HepG2 (cell line): ENCODE data around the gene GFRA4. TPM values are rescaled to one million over a fixed set of nuclear protein-coding genes. Genes with fewer than 3 reads are reported as not detected.

Experiments
- ATAC-seq: fragments of 200-7000 bp; cut with Tn5 transposase; 3 replicates; pipeline ENCODE4 v1.9.1; 2020; ENCODE audit warnings: mild to moderate bottlenecking, moderate library complexity
- BruUV-seq: library from RNA; stranded (reverse); fragments of 400-500 nt; replicated peaks from 2 replicates; lab custom pipeline; 2021; lab: Mats Ljungman, UMichigan
- CTCF ChIA-PET: fragments of 300-600 bp; formaldehyde crosslinking; extraction: SDS; loops from one replicate; lab custom pipeline; 2021; ENCODE audit warnings: low total read pairs, inconsistent platforms, low intra/inter-chr PET ratio; lab: Yijun Ruan, JAX
- POLR2A ChIA-PET: fragments of 350-600 bp; sonication (Branson Sonifier 250); formaldehyde crosslinking; loops from one replicate; lab custom pipeline; 2020; ENCODE audit warnings: antibody characterized with exemption, inconsistent platforms; lab: Yijun Ruan, JAX
- DNase-seq: peaks from one replicate; pipeline ENCODE4 v3.0.0-alpha.2; 2015; ENCODE audit warnings: low spot score
- FAIRE-seq: peaks from 3 replicates; lab custom pipeline; 2011; peaks lifted over from hg19 to GRCh38; lab: Jason Lieb, UNC
- H2AFZ ChIP-seq: one replicate; pipeline ENCODE4 v1.6.1; 2011; ENCODE audit warnings: low read length, inconsistent platforms
- H3K27ac ChIP-seq: fragments of 300-600 bp; 3 replicates; pipeline ENCODE4 v1.8.0; 2011; ENCODE audit warnings: mixed run types, mild to moderate bottlenecking, mixed read lengths, low read length, inconsistent platforms; ENCODE audit not compliant: insufficient read depth; ENCODE audit errors: extremely low read length
- H3K27me3 ChIP-seq, 2 experiments: fragments of 200-600 bp in 1 of 2; 2 replicates in 1 of 2; 3 replicates in 1 of 2; pipeline versions ENCODE4 v1.6.0 to v1.8.0; 2011; ENCODE audit warnings: low read length in 2 of 2, mild to moderate bottlenecking in 2 of 2, moderate library complexity in 2 of 2, inconsistent platforms in 1 of 2; ENCODE audit not compliant: insufficient read depth in 2 of 2, control insufficient read depth in 1 of 2
- H3K36me3 ChIP-seq, 2 experiments: fragments of 200-600 bp in 1 of 2; replicated peaks in 1 of 2; 2 replicates in 1 of 2; 3 replicates in 1 of 2; pipeline versions ENCODE4 v1.5.1 to v1.8.0; 2011; ENCODE audit warnings: low read length in 2 of 2, inconsistent platforms in 1 of 2; ENCODE audit not compliant: insufficient read depth in 2 of 2, control insufficient read depth in 1 of 2
- H3K4me1 ChIP-seq: 2 replicates; pipeline ENCODE4 v1.5.1; 2012; ENCODE audit warnings: low read length, inconsistent platforms; ENCODE audit not compliant: insufficient read depth
- H3K4me2 ChIP-seq: 2 replicates; pipeline ENCODE4 v1.6.0; 2011; ENCODE audit warnings: low read depth, low read length, inconsistent platforms
- H3K4me3 ChIP-seq, 3 experiments: fragments of 200-600 bp in 1 of 3; sonication (generic), shearing (Covaris generic) in 1 of 3; replicated peaks in 1 of 3; 2 replicates each; pipeline ENCODE4 v1.5.1; 2011 to 2016; ENCODE audit warnings: low read length in 3 of 3, inconsistent platforms in 2 of 3, low read depth in 2 of 3, mild to moderate bottlenecking in 2 of 3, control low read depth in 1 of 3, mixed read lengths in 1 of 3; ENCODE audit not compliant: insufficient read depth in 1 of 3
- H3K79me2 ChIP-seq: one replicate; pipeline ENCODE4 v1.6.1; 2011; ENCODE audit warnings: low read length, inconsistent platforms; ENCODE audit not compliant: insufficient read depth
- H3K9ac ChIP-seq: 2 replicates; pipeline ENCODE4 v1.6.0; 2011; ENCODE audit warnings: mild to moderate bottlenecking, low read depth, low read length, inconsistent platforms; ENCODE audit not compliant: insufficient read depth
- H3K9me3 ChIP-seq: 2 replicates; pipeline ENCODE4 v1.5.1; 2012; ENCODE audit warnings: mild to moderate bottlenecking, low read length
- H4K20me1 ChIP-seq: 2 replicates; pipeline ENCODE4 v1.6.0; 2011; ENCODE audit warnings: inconsistent platforms, mild to moderate bottlenecking, low read length, moderate library complexity; ENCODE audit not compliant: insufficient read depth
- BRCA1 ChIP-seq: sonication (generic); formaldehyde crosslinking; IDR thresholded peaks from 2 replicates; pipeline ENCODE4 v1.4.0; 2020; ENCODE audit warnings: missing genetic modification reagents
- E2F5 ChIP-seq: sonication (generic); formaldehyde crosslinking; conservative IDR thresholded peaks from 2 replicates; pipeline ENCODE4 v1.4.0; 2020; ENCODE audit warnings: missing genetic modification reagents
- FOXK1 ChIP-seq: sonication (generic); formaldehyde crosslinking; IDR thresholded peaks from 2 replicates; pipeline ENCODE4 v1.4.0; 2020; ENCODE audit warnings: low read depth, missing genetic modification reagents, borderline replicate concordance
- FOXK2 ChIP-seq: fragments of 450-650 bp; IDR thresholded peaks from 2 replicates; pipeline ENCODE4 v1.6.1; 2016
- NR2F6 ChIP-seq, 2 experiments: IDR thresholded peaks; 2 replicates each; pipeline ENCODE4 v1.6.1; 2016; ENCODE audit warnings: antibody characterized with exemption in 1 of 2, mild to moderate bottlenecking in 1 of 2
- SOX13 ChIP-seq, 3 experiments: fragments of 450-650 bp in 1 of 3; sonication (generic) in 1 of 3; formaldehyde crosslinking in 1 of 3; IDR thresholded peaks in 2 of 3; conservative IDR thresholded peaks in 1 of 3; 2 replicates each; pipeline versions ENCODE4 v1.5.0 to v1.6.1; 2016 to 2020; ENCODE audit warnings: antibody characterized with exemption in 1 of 3, mild to moderate bottlenecking in 1 of 3, missing compliant biosample characterization in 1 of 3, missing genetic modification reagents in 1 of 3, moderate library complexity in 1 of 3
- SRSF4 ChIP-seq: fragments of 200-400 bp; formaldehyde crosslinking; IDR thresholded peaks from one replicate; pipeline ENCODE4 v1.6.1; 2018; ENCODE audit warnings: mild to moderate bottlenecking, low read depth, low read length, moderate library complexity; ENCODE audit not compliant: poor library complexity, severe bottlenecking
- TBX2 ChIP-seq: sonication (generic); formaldehyde crosslinking; IDR thresholded peaks from 2 replicates; pipeline ENCODE4 v1.5.0; 2020; ENCODE audit warnings: missing genetic modification reagents, mild to moderate bottlenecking, borderline replicate concordance
- ZFP37 ChIP-seq: sonication (generic); formaldehyde crosslinking; IDR thresholded peaks from 2 replicates; pipeline ENCODE4 v1.4.0; 2020; ENCODE audit warnings: missing genetic modification reagents, borderline replicate concordance
- ZFP90 ChIP-seq: sonication (generic); formaldehyde crosslinking; IDR thresholded peaks from 2 replicates; pipeline ENCODE4 v1.8.0; 2022; ENCODE audit warnings: missing genetic modification reagents, mild to moderate bottlenecking, inconsistent platforms, borderline replicate concordance
- ZNF136 ChIP-seq: sonication (generic); formaldehyde crosslinking; IDR thresholded peaks from 2 replicates; pipeline ENCODE4 v1.8.1; 2022; ENCODE audit warnings: low read depth, mild to moderate bottlenecking, moderate library complexity, missing genetic modification reagents
- ZNF160 ChIP-seq: sonication (generic); formaldehyde crosslinking; IDR thresholded peaks from 2 replicates; pipeline ENCODE4 v1.8.0; 2022; ENCODE audit warnings: mild to moderate bottlenecking, inconsistent platforms, missing genetic modification reagents
- ZNF292 ChIP-seq: sonication (generic); formaldehyde crosslinking; IDR thresholded peaks from 2 replicates; pipeline ENCODE4 v1.8.1; 2022; ENCODE audit warnings: mild to moderate bottlenecking, low read depth, missing genetic modification reagents, borderline replicate concordance
- ZNF382 ChIP-seq: sonication (generic); formaldehyde crosslinking; IDR thresholded peaks from 2 replicates; pipeline ENCODE4 v1.5.0; 2020; ENCODE audit warnings: missing genetic modification reagents, mild to moderate bottlenecking, borderline replicate concordance
- ZNF546 ChIP-seq: sonication (generic); formaldehyde crosslinking; conservative IDR thresholded peaks from 2 replicates; pipeline ENCODE4 v1.8.1; 2023; ENCODE audit warnings: mild to moderate bottlenecking, missing genetic modification reagents
- ZNF547 ChIP-seq: sonication (generic); formaldehyde crosslinking; IDR thresholded peaks from 2 replicates; pipeline ENCODE4 v1.5.1; 2020; ENCODE audit warnings: mild to moderate bottlenecking, missing genetic modification reagents
- ZNF878 ChIP-seq: sonication (generic); formaldehyde crosslinking; IDR thresholded peaks from 2 replicates; pipeline ENCODE4 v1.8.1; 2023; ENCODE audit warnings: mild to moderate bottlenecking, missing genetic modification reagents, moderate library complexity
- WGBS: methylation state at CpG from one replicate; pipeline ENCODE4 v1.1.6; 2017; ENCODE audit warnings: low lambda C conversion rate; 5-methylcytosine and 5-hydroxymethylcytosine counted together
- in situ Hi-C: cut with HindIII; loops from 2 replicates; pipeline ENCODE4 v1.10.0; 2017; ENCODE audit warnings: low pct_unique_long_range_greater_than_20kb; ENCODE audit not compliant: extremely low pct_ligation_motif_present
- intact Hi-C: fragments of 100-400 bp; cut with micrococcal nuclease; formaldehyde crosslinking; loops from one replicate; pipeline ENCODE4 v1.10.0; 2022; ENCODE audit not compliant: unreplicated experiment
- polyA plus RNA-seq, 8 experiments: library from polyadenylated mRNA; depleted of rRNA in 3 of 8; stranded (reverse) in 7 of 8; unstranded in 1 of 8; fragments of >200 nt; fragmentation: Illumina TruSeq in 4 of 8; extraction: Trizol in 4 of 8; gene quantifications; 2 replicates each; pipeline versions ENCODE4 v1.2.1 to v1.2.3, GENCODE V29; 2011 to 2016; ENCODE audit warnings: low read depth in 4 of 8, missing spikeins in 1 of 8, mixed read lengths in 1 of 8; ENCODE audit not compliant: insufficient read depth in 1 of 8
- total RNA-seq, 5 experiments: library from RNA; depleted of rRNA; stranded (reverse); fragments of >200 nt; fragmentation: Illumina TruSeq; extraction: Trizol; gene quantifications; 2 replicates each; pipeline ENCODE4 v1.2.3, GENCODE V29; 2016; ENCODE audit warnings: low read depth in 1 of 5
- TF ChIP-seq, protein P1 (sequence below): sonication (generic); formaldehyde crosslinking; IDR thresholded peaks from 2 replicates; pipeline ENCODE4 v1.5.1; 2020; ENCODE audit warnings: missing genetic modification reagents, mild to moderate bottlenecking, borderline replicate concordance
- TF ChIP-seq, protein P2 (sequence below), 2 experiments: sonication (generic) in 1 of 2; formaldehyde crosslinking in 1 of 2; IDR thresholded peaks; 2 replicates each; pipeline versions ENCODE4 v1.4.0 to v1.6.1; 2018 to 2020; ENCODE audit warnings: missing genetic modification reagents in 2 of 2, borderline replicate concordance in 1 of 2, low read depth in 1 of 2, mild to moderate bottlenecking in 1 of 2, missing biosample characterization in 1 of 2

Gene GFRA4
- total and polyA plus RNA-seq, 2 of the 13 experiments (the other 11 are each of a cell fraction or from before 2014, with no cell fraction given), result not detected

DNA sequence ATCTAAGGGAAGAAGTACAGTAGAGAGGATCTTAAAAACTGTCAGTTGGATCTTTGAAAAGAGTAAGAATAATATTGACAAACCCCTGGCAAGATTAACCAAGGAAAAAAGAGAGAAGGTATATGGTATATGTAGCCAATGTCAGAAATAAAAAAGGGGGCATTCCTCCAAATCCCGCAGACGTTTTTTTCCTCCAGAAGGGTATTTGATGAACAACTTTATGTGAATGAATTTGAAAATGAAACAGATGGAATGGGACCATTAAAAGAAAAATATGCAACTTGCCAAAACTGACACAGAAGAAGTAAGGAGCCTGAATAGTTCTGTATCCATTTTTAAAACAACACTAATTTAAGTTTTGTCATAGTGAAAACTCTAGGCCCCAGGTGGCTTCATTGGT, 35.7 kb downstream of the GFRA4 start (continued):
- no peak for TF ChIP-seq ZNF136 (CRISPR knock-in tag)
- TF ChIP-seq, protein P1, sequence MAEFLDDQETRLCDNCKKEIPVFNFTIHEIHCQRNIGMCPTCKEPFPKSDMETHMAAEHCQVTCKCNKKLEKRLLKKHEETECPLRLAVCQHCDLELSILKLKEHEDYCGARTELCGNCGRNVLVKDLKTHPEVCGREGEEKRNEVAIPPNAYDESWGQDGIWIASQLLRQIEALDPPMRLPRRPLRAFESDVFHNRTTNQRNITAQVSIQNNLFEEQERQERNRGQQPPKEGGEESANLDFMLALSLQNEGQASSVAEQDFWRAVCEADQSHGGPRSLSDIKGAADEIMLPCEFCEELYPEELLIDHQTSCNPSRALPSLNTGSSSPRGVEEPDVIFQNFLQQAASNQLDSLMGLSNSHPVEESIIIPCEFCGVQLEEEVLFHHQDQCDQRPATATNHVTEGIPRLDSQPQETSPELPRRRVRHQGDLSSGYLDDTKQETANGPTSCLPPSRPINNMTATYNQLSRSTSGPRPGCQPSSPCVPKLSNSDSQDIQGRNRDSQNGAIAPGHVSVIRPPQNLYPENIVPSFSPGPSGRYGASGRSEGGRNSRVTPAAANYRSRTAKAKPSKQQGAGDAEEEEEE (CRISPR knock-in tag), result no peak
- no peak for TF ChIP-seq TBX2
- no peak for TF ChIP-seq ZNF547 (CRISPR knock-in tag)
- TF ChIP-seq, protein P2, sequence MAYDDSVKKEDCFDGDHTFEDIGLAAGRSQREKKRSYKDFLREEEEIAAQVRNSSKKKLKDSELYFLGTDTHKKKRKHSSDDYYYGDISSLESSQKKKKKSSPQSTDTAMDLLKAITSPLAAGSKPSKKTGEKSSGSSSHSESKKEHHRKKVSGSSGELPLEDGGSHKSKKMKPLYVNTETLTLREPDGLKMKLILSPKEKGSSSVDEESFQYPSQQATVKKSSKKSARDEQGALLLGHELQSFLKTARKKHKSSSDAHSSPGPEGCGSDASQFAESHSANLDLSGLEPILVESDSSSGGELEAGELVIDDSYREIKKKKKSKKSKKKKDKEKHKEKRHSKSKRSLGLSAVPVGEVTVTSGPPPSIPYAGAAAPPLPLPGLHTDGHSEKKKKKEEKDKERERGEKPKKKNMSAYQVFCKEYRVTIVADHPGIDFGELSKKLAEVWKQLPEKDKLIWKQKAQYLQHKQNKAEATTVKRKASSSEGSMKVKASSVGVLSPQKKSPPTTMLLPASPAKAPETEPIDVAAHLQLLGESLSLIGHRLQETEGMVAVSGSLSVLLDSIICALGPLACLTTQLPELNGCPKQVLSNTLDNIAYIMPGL (CRISPR knock-in tag; IDR thresholded peaks at IDR 0.05; ENCODE audit: borderline replicate concordance in 1 of 2, low read depth in 1 of 2), result no peak
- no peak for TF ChIP-seq FOXK2
- TF ChIP-seq, all 625 proteins: peak for 0

DNA sequence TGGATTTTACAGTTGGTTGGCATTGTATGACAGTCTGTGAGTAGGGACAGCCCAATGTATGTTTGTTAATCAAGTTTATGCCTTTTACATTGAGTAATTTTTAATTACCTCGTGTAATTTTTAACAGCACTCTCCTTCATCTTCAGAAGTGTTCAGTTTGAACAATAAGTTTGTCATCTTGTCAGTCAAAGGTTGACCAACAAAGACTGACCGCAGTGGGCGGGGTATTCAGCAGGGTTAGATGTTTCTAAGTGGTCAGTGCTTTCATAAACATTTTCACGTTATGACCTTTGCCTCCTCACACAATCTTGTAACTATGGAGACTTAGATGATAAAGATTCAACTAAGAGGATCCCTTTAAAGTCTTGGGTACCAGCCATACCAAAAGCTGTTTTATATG, 40.8 kb downstream of the GFRA4 start:
- Histone ChIP-seq H2AFZ (no peak overlapping the region), H3K4me1 (peaks cover 15% of the 10 kb centered on the region), H3K27me3 (no peaks in the 10 kb centered on the region), H3K9ac (no peak overlapping the region), H4K20me1 (no peaks in the 10 kb centered on the region), H3K36me3 (peaks cover 9 to 22% of the 10 kb centered on the region in 2 experiments; a peak in 3 of 5 replicates), H3K4me2 (no peak overlapping the region), H3K4me3 (no peak overlapping the region), H3K79me2 (no peaks in the 10 kb centered on the region), H3K27ac (no peak overlapping the region), H3K9me3 (no peaks in the 10 kb centered on the region)
- POLR2A ChIA-PET, result no interaction called here
- intact Hi-C loops (no loop called here), in situ Hi-C loops (no loop called here)
- no TSS peak for BruUV-seq
- peak; percentile 51 for DNase-seq
- peak; percentile 39 for ATAC-seq
- CTCF ChIA-PET, result no interaction called here
- 58% methylated on average over 4 of the region's 4 CpGs for WGBS
- FAIRE-seq, result peak; percentile 32
- no peak for TF ChIP-seq ZFP90
- TF ChIP-seq ZNF382 (CRISPR knock-in tag), result no peak
- no peak for TF ChIP-seq SRSF4
- TF ChIP-seq ZNF878 (CRISPR knock-in tag), result no peak
- TF ChIP-seq FOXK1 (CRISPR knock-in tag), result no peak
- TF ChIP-seq ZNF546 (CRISPR knock-in tag), result no peak
- no peak for TF ChIP-seq ZNF160 (CRISPR knock-in tag)
- TF ChIP-seq SOX13 (IDR thresholded peaks at IDR 0.05), result no peak
- peak in 1 of 2 experiments; percentile 72; a peak in 2 of 4 replicates for TF ChIP-seq SOX13 (CRISPR knock-in tag; conservative IDR thresholded peaks at IDR 0.05 in 1 of 2, IDR thresholded peaks at IDR 0.05 in 1 of 2)
- TF ChIP-seq E2F5, result no peak
- TF ChIP-seq NR2F6 (IDR thresholded peaks at IDR 0.05), result peak; percentile 41; the same call in 1 of the 2 replicates
- TF ChIP-seq NR2F6 (CRISPR knock-in tag; IDR thresholded peaks at IDR 0.05), result no peak
- TF ChIP-seq ZFP37, result no peak
- no peak for TF ChIP-seq ZNF292
- TF ChIP-seq BRCA1 (CRISPR knock-in tag), result no peak
